SK-N-SH (cell line): ENCODE results near the gene CEP95.

Source experiments
- CTCF ChIP-seq: fragments of 200-600 bp; sonication (generic); IDR thresholded peaks from 2 replicates; pipeline ENCODE4 v1.6.1; 2017; ENCODE audit warnings: antibody characterized with exemption, mild to moderate bottlenecking, moderate library complexity
- FOSL2 ChIP-seq: IDR thresholded peaks from 2 replicates; pipeline ENCODE4 v1.4.0; 2012; ENCODE audit warnings: low read depth, mild to moderate bottlenecking, moderate library complexity, borderline replicate concordance
- FOXM1 ChIP-seq: IDR thresholded peaks from 2 replicates; pipeline ENCODE4 v1.4.0; 2012; ENCODE audit warnings: low read depth, mild to moderate bottlenecking
- GABPA ChIP-seq: IDR thresholded peaks from 2 replicates; pipeline ENCODE4 v1.4.0; 2012; ENCODE audit warnings: low read depth, mild to moderate bottlenecking
- MXI1 ChIP-seq: IDR thresholded peaks from 2 replicates; pipeline ENCODE4 v1.6.1; 2012; ENCODE audit warnings: mild to moderate bottlenecking, low read depth, low read length, improper control_type of control experiment
- NRF1 ChIP-seq: IDR thresholded peaks from 2 replicates; pipeline ENCODE4 v1.6.1; 2012; ENCODE audit warnings: low read depth, mild to moderate bottlenecking, low read length
- POLR2AphosphoS5 ChIP-seq: IDR thresholded peaks from 2 replicates; pipeline ENCODE4 v1.6.1; 2012; ENCODE audit warnings: low read depth, low read length
- RAD21 ChIP-seq: IDR thresholded peaks from 2 replicates; pipeline ENCODE4 v1.6.1; 2012; ENCODE audit warnings: mild to moderate bottlenecking, low read length
- RFX5 ChIP-seq: IDR thresholded peaks from 2 replicates; pipeline ENCODE4 v1.6.1; 2012; ENCODE audit warnings: mild to moderate bottlenecking, improper control_type of control experiment, low read length
- RXRA ChIP-seq: IDR thresholded peaks from 2 replicates; pipeline ENCODE4 v1.4.0; 2012; ENCODE audit warnings: low read depth, mild to moderate bottlenecking, borderline replicate concordance
- TF ChIP-seq, protein P1 (sequence below): IDR thresholded peaks from 2 replicates; pipeline ENCODE4 v1.4.0; 2012; ENCODE audit warnings: low read depth
- TF ChIP-seq, protein P2 (sequence below): IDR thresholded peaks from 2 replicates; pipeline ENCODE4 v1.6.1; 2012; ENCODE audit warnings: mild to moderate bottlenecking, low read depth, low read length, moderate library complexity
- TF ChIP-seq, protein P3 (sequence below): fragments of 150-350 bp; IDR thresholded peaks from 2 replicates; pipeline ENCODE4 v1.6.1; 2017; ENCODE audit warnings: antibody characterized with exemption, low read length, low read depth, borderline replicate concordance

- TF ChIP-seq, protein P1, sequence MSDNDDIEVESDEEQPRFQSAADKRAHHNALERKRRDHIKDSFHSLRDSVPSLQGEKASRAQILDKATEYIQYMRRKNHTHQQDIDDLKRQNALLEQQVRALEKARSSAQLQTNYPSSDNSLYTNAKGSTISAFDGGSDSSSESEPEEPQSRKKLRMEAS: no peak
- no peak for TF ChIP-seq CTCF
- no peak for TF ChIP-seq FOXM1
- TF ChIP-seq MXI1: no peak
- TF ChIP-seq GABPA: no peak
- no peak for TF ChIP-seq RAD21
- TF ChIP-seq POLR2AphosphoS5: no peak
- TF ChIP-seq, protein P2, sequence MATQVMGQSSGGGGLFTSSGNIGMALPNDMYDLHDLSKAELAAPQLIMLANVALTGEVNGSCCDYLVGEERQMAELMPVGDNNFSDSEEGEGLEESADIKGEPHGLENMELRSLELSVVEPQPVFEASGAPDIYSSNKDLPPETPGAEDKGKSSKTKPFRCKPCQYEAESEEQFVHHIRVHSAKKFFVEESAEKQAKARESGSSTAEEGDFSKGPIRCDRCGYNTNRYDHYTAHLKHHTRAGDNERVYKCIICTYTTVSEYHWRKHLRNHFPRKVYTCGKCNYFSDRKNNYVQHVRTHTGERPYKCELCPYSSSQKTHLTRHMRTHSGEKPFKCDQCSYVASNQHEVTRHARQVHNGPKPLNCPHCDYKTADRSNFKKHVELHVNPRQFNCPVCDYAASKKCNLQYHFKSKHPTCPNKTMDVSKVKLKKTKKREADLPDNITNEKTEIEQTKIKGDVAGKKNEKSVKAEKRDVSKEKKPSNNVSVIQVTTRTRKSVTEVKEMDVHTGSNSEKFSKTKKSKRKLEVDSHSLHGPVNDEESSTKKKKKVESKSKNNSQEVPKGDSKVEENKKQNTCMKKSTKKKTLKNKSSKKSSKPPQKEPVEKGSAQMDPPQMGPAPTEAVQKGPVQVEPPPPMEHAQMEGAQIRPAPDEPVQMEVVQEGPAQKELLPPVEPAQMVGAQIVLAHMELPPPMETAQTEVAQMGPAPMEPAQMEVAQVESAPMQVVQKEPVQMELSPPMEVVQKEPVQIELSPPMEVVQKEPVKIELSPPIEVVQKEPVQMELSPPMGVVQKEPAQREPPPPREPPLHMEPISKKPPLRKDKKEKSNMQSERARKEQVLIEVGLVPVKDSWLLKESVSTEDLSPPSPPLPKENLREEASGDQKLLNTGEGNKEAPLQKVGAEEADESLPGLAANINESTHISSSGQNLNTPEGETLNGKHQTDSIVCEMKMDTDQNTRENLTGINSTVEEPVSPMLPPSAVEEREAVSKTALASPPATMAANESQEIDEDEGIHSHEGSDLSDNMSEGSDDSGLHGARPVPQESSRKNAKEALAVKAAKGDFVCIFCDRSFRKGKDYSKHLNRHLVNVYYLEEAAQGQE: no peak
- TF ChIP-seq, protein P3, sequence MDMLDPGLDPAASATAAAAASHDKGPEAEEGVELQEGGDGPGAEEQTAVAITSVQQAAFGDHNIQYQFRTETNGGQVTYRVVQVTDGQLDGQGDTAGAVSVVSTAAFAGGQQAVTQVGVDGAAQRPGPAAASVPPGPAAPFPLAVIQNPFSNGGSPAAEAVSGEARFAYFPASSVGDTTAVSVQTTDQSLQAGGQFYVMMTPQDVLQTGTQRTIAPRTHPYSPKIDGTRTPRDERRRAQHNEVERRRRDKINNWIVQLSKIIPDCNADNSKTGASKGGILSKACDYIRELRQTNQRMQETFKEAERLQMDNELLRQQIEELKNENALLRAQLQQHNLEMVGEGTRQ: no peak
- no peak for TF ChIP-seq RXRA
- TF ChIP-seq RFX5: no peak
- no peak for TF ChIP-seq NRF1
- TF ChIP-seq FOSL2: no peak
These were observed 67.9 kb downstream of the CEP95 start for GRCh38 chr17:64574646-64575045.
